Measurements from ENCODE around the gene RCN2.
"Not testable (repeated sequence)": the region's sequence is repeated elsewhere in the genome, so short reads cannot be mapped to it uniquely, and the experiment has no call there.

The RCN2 gene, protein sequence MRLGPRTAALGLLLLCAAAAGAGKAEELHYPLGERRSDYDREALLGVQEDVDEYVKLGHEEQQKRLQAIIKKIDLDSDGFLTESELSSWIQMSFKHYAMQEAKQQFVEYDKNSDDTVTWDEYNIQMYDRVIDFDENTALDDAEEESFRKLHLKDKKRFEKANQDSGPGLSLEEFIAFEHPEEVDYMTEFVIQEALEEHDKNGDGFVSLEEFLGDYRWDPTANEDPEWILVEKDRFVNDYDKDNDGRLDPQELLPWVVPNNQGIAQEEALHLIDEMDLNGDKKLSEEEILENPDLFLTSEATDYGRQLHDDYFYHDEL

GRCh38 chr15:76931397-76932134, at the start of gene RCN2:
TSS of gene RCN2 (plus strand) at chr15:76931749. CDS start at chr15:76931842, 93 bp downstream.
- DNase-seq (ENCODE audit: low read depth), result peak; percentile 86

DNA sequence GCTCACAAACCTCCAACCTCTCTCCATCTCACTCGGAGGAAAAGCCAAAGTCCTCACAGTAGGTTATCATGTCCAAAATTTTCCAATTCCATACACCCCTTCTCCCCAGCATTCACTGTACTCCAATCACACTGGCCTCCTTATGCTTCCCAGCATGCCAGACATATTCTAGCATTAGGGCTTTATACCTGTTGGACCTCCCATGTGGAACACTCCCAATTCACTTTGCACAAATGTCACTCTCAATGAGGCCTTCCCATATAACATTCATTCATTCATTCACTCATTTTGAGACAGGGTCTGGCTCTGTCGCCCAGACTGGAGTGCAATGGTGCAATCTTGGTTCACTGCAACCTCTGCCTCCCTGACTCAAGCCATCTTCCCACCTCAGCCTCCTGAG, 46.3 kb upstream of the RCN2 start:
- DNase-seq (ENCODE audit: low read depth), result no peak

DNA sequence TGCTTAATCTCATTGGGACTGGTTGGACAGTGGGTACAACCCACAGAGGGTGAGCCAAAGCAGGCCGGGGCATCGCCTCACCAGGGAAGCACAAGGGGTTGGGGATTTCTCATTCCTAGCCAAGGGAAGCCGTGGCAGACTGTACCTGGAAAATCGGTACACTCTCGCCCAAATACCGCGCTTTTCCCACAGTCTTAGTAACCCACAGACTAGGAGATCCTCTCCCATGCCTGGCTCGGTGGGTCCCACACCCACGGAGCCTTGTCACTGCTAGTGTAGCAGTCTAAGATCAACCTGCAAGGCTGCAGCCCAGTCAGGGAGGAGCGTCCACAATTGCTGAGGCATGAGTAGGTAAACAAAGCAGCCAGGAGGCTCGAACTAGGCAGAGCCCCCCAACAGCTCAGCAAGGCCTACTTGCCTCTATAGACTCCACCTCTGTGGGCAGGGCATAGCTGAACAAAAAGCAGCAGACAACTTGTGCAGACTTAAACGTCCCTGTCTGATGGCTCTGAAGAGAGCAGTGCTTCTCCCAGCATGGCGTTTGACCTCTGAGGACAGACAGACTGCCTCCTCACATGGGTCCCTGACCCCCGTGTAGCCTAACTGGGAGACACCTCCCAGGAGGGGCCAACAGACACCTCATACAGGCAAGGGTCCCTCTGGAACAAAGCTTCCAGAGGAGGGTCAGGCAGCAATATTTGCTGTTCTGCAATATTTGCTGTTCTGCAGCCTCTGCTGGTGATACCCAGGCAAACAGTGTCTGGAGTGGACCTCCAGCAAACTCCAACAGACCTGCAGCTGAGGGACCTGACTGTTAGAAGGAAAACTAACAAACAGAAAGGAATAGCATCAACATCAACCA, 44.0 kb upstream of the RCN2 start:
- DNase-seq (ENCODE audit: low read depth), result not testable (repeated sequence)

GRCh38 chr15:76892836-76893235, 38.7 kb upstream of the RCN2 start:
- DNase-seq (ENCODE audit: low read depth), result not testable (repeated sequence)

DNA sequence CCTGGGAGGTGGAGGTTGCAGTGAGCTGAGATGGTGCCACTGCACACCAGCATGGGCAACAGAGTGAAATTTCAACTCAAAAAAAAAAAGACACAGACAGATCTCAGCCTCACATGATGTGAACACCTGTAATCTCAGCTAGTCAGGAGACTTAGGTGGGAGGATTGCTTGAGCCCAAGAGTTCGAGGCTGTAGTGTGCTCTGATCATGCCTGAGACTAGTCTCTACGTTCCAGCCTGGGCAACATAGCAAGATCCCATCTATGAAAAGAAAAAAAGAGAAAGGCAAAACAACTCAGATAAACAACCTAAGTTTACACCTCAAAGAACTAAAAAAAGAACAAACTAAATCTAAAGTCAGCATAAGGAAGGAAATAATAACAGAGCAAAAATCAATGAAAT, 37.4 kb upstream of the RCN2 start:
- DNase-seq (ENCODE audit: low read depth), result no peak

DNA sequence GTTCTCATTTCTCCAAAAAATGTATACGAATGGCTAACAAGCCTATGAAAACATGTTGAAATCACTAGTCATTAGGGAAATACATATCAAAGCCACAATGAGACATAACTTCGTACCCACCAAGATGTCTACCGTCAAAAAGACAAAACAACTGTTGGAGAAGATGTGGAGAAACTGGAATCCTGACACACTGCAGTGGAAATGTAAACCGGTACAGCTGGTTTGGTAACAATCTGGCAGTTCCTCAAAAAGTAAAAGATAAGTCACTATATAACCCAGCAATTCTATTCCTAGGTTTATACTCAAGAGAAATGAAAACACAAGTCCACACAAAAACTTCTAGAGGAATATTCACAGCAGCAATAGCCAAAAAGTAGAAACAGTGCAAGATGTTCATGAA, 33.4 kb upstream of the RCN2 start:
- DNase-seq (ENCODE audit: low read depth), result no peak

DNA sequence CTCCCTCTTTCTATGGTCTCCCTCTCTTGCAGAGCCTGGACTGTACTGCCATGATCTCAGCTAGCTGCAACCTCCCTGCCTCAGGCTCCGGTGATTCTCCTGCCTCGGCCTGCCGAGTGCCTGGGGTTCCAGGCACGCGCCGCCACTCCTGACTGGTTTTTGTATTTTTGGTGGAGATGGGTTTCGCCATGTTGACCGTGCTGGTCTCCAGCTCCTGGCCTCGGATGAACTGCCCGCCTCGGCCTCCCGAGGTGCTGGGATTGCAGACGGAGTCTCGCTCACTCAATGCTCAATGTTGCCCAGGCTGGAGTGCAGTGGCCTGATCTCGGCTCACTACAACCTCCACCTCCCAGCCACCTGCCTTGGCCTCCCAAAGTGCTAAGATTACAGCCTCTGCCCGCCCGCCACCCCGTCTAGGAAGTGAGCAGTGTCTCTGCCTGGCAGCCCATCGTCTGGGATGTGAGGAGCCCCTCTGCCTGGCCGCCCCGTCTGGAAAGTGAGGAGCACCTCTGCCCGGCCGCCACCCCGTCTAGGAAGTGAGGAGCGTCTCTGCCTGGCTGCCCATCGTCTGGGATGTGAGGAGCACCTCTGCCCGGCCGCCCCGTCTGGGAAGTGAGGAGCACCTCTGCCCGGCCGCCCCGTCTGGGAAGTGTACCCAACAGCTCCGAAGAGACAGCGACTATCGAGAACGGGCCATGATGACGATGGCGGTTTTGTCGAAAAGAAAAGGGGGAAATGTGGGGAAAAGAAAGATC, 32.2 kb upstream of the RCN2 start:
- DNase-seq (ENCODE audit: low read depth), result not testable (repeated sequence)

- DNase-seq (ENCODE audit: low read depth), result not testable (repeated sequence)
These were observed 31.6 kb upstream of the RCN2 start for GRCh38 chr15:76899931-76900310.

GRCh38 chr15:76901965-76902364, 29.6 kb upstream of the RCN2 start:
- no peak for DNase-seq (ENCODE audit: low read depth)

DNA sequence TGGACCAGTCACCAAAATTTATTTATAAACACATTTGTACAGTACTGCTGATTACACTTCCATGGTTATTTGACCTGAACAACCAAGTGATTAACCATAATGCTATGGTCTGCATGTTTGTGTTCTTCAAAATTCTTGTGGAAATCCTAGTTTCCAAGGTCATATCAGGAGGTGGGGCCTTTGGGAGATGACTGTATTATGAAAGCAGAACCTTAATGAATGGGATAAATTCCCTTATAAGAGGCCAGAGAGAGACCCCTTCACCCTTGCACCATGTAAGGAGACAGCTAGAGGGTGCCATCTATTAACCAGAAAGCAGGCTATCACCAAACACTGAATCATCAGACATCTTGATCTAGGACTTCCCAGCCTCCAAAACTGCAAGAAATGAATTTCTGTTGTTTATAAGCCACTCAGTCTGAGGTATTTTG, 28.3 kb upstream of the RCN2 start:
- peak; percentile 3 for DNase-seq (ENCODE audit: low read depth)

DNA sequence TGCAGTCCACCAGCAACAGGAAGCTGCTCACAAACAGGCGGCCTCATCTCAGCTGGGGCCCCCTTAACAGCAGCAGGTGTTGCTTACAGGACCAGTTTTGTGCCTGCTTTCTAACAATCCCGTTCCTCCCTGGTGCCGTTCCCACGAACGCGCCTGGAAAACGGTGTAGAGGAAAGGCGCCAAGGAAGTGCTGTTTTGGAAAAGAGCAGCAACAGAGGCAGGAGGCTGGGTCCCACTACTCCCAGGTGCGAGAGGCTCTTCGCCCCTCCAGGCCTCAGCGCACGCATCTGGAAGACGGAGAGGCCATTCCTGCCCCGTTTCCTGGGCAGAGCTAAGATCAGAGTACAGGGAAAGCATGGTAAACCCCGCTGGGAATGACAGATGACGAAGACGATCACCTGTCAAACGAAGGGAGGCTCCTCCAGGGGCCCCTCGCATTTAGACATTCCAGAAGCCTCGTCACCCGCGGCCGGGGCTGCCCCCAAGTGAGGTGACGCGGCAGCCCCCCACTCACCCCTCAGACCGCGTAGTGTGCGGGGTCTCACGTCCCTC, 27.0 kb upstream of the RCN2 start:
- DNase-seq (ENCODE audit: low read depth), result peak; percentile 1

- peak; percentile 56 for DNase-seq (ENCODE audit: low read depth)
These were observed 26.3 kb upstream of the RCN2 start, which contains the start of gene SCAPER for GRCh38 chr15:76905013-76905839. TSS of gene SCAPER (minus strand) at chr15:76905340. CDS start at chr15:76883817, 21,523 bp downstream.

GRCh38 chr15:76905855-76906254, 25.7 kb upstream of the RCN2 start:
- DNase-seq (ENCODE audit: low read depth), result no peak

DNA sequence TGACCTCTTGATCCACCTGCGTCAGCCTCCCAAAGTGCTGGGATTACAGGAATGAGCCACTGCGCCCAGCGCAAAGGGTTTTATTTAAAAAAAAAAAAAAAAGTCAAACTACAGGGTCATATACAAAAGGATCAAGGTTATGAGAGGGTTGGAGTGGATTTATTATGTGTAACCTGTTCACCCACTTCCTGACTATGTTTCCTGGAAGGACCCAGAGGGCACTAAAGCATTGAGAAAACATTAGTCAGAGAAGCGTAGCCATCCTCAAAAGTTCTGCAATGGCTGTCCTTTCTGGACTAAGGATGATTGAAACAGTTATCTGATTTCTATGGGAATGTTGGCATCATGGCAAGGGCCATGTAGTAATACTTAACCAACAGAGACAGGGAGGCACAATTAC, 19.1 kb upstream of the RCN2 start:
- no peak for DNase-seq (ENCODE audit: low read depth)

- DNase-seq (ENCODE audit: low read depth), result no peak
These were observed 17.8 kb upstream of the RCN2 start for GRCh38 chr15:76913737-76914136.

DNA sequence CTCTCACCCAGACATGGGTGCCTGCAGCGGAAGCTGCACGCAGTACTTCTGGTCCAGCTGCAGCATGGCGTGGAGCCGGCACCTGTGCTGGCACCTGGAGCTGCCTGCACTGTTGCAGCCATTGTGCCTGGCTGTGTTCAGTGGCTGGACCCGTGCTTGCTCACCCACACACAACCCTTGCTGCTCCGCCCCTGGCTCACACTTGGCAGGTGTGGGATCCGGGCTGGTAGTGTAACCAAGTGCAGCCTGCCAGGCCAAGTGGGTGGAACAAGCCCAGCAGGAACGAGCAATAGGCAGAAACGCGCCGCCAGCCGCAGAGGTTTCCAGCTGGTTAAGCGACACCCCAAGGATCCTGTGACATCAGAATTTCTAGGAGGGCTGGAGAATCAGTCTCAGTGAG, 15.2 kb upstream of the RCN2 start:
- DNase-seq (ENCODE audit: low read depth), result no peak

DNA sequence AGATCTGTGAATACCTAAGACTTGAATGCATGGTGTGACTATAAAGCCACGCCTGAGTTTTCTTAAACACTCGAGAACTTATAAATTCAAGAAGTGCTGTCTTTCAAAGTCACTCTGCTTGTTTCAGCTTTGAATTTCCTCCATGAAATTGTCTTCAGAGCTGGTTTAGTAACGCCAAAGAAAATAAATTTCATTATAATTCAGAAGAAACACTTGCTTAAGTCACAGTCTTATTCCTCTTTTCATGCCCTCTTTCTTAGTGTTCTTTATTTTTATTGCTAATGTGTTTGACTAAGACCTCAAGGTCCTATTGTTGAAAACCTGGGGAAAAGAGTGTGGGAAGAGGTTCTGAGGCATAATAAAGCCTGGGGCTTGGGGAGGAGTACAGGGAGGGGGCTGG, 3.3 kb upstream of the RCN2 start:
- DNase-seq (ENCODE audit: low read depth), result no peak

DNA sequence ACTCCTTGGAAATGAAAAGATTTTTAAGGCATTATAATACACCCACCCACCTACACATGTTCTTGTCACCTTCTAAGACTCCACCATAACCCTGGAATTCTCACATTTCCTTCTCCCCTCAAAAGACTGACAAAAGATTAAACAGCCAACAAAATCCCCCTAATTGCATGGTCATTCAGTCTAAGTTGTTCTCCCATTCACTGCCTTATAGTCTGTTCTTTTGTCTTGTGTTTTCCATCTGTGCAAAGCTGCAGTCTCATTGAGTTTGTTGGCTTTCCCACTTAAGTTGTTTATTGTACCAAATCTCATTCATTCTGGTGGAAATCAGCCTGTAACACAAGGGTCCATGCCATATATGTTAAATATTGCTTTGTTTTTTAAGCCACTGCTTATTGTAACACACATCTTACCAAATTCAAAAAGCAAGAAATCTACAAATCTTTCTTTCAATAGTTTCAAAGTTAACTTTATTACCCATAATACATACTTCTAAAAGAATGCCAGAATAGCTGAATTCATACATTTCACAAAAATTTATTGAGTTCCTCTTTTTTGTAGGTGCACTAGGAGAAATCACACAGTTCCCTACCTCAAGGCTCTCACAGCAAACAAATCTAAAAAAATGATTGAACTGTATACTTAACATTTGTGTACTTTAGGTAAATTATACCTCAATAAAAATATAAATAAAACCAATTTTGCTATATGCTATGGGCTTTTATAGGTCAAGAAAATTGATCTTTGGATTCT, 2.4 kb upstream of the RCN2 start:
- no peak for DNase-seq (ENCODE audit: low read depth)

DNA sequence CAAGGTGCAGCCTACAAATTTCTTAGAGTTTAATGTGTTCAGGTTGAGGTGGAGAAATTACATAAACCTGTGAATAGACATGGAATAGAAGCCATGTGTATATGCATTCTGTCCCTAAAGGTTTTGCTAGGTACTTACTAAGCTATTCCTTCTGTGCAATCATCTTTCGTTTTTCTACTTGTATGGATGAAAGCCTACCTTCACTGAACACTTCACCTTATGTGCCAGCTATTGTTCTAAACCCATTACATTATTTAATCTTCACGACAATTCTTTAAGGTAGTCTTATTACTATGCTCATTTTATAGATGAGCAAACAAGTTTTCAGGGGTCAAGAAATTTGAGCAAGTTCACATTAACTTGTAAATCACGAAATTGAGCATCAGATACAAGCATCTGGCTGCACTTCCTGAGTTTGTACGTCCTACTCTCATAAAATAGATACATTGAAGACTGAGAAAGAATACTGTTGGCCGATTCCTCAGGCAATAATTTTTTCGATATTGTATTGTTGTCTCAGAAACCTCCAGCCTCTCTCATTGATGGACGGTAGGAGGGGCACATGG, 635 bp upstream of the RCN2 start:
- DNase-seq (ENCODE audit: low read depth), result no peak

Measured in GM04504 (cell line).